SU-DHL-6 (cell line): ENCODE measurements around the gene CLIC4.

Experiments
- CTCF ChIP-seq: fragments of 200-600 bp; sonication (generic); IDR thresholded peaks from one replicate; pipeline ENCODE4 v1.5.1; 2017; ENCODE audit warnings: antibody characterized with exemption, mild to moderate bottlenecking, low read length, moderate library complexity; ENCODE audit not compliant: insufficient read depth, poor library complexity, severe bottlenecking
- EZH2phosphoT487 ChIP-seq: fragments of 200-600 bp; sonication (generic), shearing (Covaris generic); conservative IDR thresholded peaks from 2 replicates; pipeline ENCODE4 v1.6.1; 2018; ENCODE audit warnings: mild to moderate bottlenecking, antibody characterized with exemption, low read length, moderate library complexity, mixed read lengths

- TF ChIP-seq CTCF (no peak), EZH2phosphoT487 (no peak)
Observed at GRCh38 chr1:24888061-24888970, 143.1 kb downstream of the CLIC4 start.
